ENCODE data around the gene TGFB2.

GRCh38 chr1:218413179-218413578, 68.0 kb downstream of the TGFB2 start:
- TF ChIP-seq CTCF (IDR thresholded peaks at IDR 0.05), result no peak
- TF ChIP-seq POLR2A (IDR thresholded peaks at IDR 0.05), result no peak
